ENCODE data around the gene HDLBP.

Gene HDLBP

GRCh38 chr2:241270531-241270930, 44.9 kb downstream of the HDLBP start:
- no peak for TF ChIP-seq CTCF (IDR thresholded peaks at IDR 0.05; ENCODE audit: borderline replicate concordance, insufficient read depth, low read depth, low read length)
- no peak overlapping the region for H3K4me3 ChIP-seq (ENCODE audit: low read depth, low read length)

GRCh38 chr2:241269707-241270520, 45.6 kb downstream of the HDLBP start:
- H3K4me3 ChIP-seq (ENCODE audit: low read depth, low read length): no peak overlapping the region
- no peak for TF ChIP-seq CTCF (IDR thresholded peaks at IDR 0.05; ENCODE audit: borderline replicate concordance, insufficient read depth, low read depth, low read length)

- TF ChIP-seq CTCF (IDR thresholded peaks at IDR 0.05; ENCODE audit: borderline replicate concordance, insufficient read depth, low read depth, low read length): no peak
- no peak overlapping the region for H3K4me3 ChIP-seq (ENCODE audit: low read depth, low read length)
Observed at GRCh38 chr2:241268716-241269445, 46.6 kb downstream of the HDLBP start.

GRCh38 chr2:241268306-241268705, 47.2 kb downstream of the HDLBP start:
- no peak overlapping the region for H3K4me3 ChIP-seq (ENCODE audit: low read depth, low read length)
- TF ChIP-seq CTCF (IDR thresholded peaks at IDR 0.05; ENCODE audit: borderline replicate concordance, insufficient read depth, low read depth, low read length): no peak

GRCh38 chr2:241267249-241268067, 48.0 kb downstream of the HDLBP start:
- no peak for TF ChIP-seq CTCF (IDR thresholded peaks at IDR 0.05; ENCODE audit: borderline replicate concordance, insufficient read depth, low read depth, low read length)
- no peak overlapping the region for H3K4me3 ChIP-seq (ENCODE audit: low read depth, low read length)

- H3K4me3 ChIP-seq (ENCODE audit: low read depth, low read length): no peak overlapping the region
- no peak for TF ChIP-seq CTCF (IDR thresholded peaks at IDR 0.05; ENCODE audit: borderline replicate concordance, insufficient read depth, low read depth, low read length)
Observed at GRCh38 chr2:241265506-241265905, 50.0 kb downstream of the HDLBP start.
